Coronary artery (tissue), 2 donors: ENCODE data around the gene TATDN2.

Experiments used
- DNase-seq: peaks from one replicate; pipeline ENCODE4 v3.0.0-alpha.2; 2017; ENCODE audit warnings: low spot score
- H3K27ac ChIP-seq, 2 donors: fragments of 200-600 bp; sonication (generic); one replicate each; pipeline ENCODE4 v1.5.1; 2016 to 2019
- H3K4me3 ChIP-seq: fragments of 200-600 bp; sonication (generic); 2 replicates; pipeline ENCODE4 v1.5.1; 2016; ENCODE audit warnings: mild to moderate bottlenecking, moderate library complexity
- TF ChIP-seq, protein P1 (sequence below): fragments of 200-600 bp; sonication (generic); IDR thresholded peaks from one replicate; pipeline ENCODE4 v1.5.1; 2019; ENCODE audit warnings: antibody characterized with exemption

TATDN2 gene

DNA sequence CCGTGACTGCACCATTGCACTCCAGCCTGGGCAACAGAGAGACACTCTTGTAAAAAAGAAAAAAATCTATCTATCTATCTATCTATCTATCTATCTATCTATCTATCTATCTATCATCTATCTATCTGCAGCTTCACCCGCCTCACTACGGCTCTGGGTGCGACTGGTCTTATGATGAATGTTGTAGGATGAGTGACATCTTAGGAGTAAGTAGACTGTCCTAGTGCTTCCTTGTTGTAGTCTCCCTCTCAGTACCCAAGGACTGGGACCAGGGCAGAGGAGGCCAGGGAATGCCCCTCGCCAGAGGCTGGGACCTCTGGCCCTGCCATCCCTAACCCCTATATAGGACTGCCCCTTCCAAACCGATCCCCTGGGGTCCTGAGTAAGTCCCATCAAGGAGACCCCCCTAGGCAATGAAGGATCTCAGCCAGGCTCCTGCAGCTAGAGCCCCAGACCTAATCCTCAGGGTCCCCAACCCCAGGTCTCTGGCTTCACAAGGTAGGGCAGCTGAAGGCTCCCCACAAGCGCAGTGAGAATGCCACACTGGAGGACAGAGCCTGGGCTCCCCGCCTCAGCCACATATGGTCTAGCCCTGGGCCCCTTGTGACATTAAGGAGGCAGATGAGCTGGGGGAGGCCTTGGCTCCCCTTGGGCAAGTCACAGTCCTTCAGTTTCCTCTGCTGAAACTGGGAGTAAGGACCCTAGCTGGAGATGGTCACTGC lies 73.5 kb downstream of the TATDN2 start:
- peak; percentile 70 for DNase-seq
- TF ChIP-seq, protein P1, sequence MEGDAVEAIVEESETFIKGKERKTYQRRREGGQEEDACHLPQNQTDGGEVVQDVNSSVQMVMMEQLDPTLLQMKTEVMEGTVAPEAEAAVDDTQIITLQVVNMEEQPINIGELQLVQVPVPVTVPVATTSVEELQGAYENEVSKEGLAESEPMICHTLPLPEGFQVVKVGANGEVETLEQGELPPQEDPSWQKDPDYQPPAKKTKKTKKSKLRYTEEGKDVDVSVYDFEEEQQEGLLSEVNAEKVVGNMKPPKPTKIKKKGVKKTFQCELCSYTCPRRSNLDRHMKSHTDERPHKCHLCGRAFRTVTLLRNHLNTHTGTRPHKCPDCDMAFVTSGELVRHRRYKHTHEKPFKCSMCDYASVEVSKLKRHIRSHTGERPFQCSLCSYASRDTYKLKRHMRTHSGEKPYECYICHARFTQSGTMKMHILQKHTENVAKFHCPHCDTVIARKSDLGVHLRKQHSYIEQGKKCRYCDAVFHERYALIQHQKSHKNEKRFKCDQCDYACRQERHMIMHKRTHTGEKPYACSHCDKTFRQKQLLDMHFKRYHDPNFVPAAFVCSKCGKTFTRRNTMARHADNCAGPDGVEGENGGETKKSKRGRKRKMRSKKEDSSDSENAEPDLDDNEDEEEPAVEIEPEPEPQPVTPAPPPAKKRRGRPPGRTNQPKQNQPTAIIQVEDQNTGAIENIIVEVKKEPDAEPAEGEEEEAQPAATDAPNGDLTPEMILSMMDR = no peak
- Histone ChIP-seq H3K27ac (no peak overlapping the region), H3K4me3 (peak overlapping the region; percentile 95)

GRCh38 chr3:10322352-10322710 lies 74.1 kb downstream of the TATDN2 start:
- TF ChIP-seq, protein P1 = no peak
- no peak for DNase-seq
- Histone ChIP-seq H3K4me3 (no peak overlapping the region), H3K27ac (no peak overlapping the region)

DNA sequence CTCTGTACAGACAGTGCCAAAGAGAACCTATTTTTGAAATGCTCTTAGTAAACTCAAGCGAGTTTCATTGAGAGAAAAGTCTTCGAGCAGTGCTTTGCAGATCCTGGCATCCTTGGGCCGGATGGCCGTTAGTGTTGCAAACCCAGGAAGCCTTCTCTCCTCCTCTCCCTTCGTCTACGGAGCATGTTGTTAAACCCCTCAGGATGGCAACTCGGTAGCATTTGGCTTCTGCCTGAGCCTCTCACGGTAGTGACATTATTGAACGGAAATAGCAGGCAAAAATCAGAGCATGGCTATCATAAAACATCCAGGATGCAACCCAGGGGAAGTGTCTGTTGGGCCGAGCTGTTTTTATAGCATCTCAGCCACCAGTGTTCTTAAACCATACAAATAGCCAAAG lies 79.3 kb downstream of the TATDN2 start:
- DNase-seq = no peak
- no peak overlapping the region for H3K27ac ChIP-seq
- H3K4me3 ChIP-seq = no peak overlapping the region
- TF ChIP-seq, protein P1 = no peak

DNA sequence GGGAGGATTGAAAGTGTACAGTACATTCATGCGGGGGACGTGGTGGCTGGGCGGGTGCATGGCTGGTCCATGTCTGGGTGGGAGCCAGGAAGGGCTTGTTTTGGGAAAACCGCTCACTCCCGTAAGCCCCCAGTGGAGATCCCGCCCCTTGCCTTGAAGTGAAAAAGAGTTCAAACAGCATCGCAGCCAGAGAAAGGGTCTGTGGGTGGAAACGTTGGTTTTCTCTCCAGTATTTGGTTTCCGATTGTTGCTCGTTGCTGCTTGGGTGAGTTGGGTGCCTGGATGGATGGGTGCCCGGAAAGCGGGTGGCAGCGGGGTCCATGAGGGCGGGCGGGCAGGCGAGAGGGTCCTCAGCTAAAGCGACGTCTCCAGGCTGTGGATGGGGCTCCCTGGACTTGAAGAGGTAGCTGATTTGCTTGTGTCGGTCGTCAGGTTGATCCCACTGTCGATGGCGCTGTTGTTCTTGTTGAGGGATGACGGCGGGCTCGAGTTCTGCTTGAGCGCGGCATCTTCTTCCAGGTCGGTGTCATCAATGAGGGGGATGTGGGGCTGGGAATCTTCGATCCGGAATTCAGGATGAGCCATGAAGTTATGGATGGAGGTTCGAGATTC lies 80.3 kb downstream of the TATDN2 start:
- H3K4me3 ChIP-seq = no peak overlapping the region
- TF ChIP-seq, protein P1 = no peak
- H3K27ac ChIP-seq = no peak overlapping the region
- DNase-seq = no peak

DNA sequence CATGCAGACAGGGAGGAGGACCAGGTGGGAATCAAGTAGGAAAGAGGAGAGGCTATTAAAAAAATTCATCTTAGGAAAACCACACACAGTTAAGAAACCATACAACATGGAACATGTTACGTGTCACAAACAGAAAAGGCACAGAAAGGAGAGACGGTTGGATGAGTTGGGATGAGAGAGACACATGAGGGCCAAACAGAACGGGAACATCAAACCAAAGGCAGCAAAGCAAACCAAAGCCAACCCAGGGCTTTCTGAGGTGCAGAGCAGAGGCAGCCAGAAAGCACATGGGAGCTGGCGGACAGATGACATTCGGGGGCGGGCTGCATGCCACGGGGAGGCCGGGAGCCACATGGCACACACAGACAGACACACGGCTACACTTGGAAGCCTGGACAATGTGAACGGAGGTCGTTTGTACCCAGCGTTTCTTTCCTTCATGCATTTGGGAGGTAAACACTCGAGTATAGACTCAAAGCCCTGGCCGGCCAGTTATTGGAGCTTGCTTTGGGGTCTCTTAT lies 81.3 kb downstream of the TATDN2 start:
- no peak overlapping the region for H3K27ac ChIP-seq
- TF ChIP-seq, protein P1 = no peak
- DNase-seq = no peak

DNA sequence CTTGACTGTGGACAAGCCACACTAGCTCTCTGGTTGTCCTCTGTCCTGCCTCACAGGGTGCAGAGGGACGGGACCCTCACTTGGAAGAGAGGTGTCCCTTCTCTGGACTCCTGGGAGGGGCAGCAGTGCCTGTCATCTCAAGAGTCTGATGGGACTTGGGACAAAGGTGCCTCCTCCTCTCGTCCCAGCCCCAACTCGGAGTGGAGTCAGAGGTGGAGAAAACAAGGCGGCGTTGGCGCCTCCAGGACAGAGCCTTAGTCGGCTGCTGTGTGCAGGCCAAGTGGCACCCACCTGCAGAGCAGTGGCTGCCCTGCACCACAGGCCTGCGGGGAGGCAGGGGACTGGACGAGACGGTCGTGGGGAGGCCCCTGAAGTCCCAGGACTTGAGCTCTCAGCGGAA lies 82.1 kb downstream of the TATDN2 start:
- no peak for DNase-seq

More for the DNA sequence above, 81.3 kb downstream of the TATDN2 start:
- no peak overlapping the region for H3K4me3 ChIP-seq

More for the DNA sequence above, 82.1 kb downstream of the TATDN2 start:
- Histone ChIP-seq H3K27ac (no peak overlapping the region), H3K4me3 (no peak overlapping the region)
- TF ChIP-seq, protein P1 = no peak
